Testis (tissue), 2 donors: ENCODE measurements around the gene PPM1E.

Experiments
- CTCF ChIP-seq, 3 experiments: fragments of 450-650 bp in 2 of 3; fragments of 200-600 bp in 1 of 3; sonication (generic) in 1 of 3; IDR thresholded peaks; one replicate each; pipeline ENCODE4 v1.5.1; 2016 to 2019; ENCODE audit warnings: antibody characterized with exemption in 3 of 3, mild to moderate bottlenecking in 2 of 3, moderate library complexity in 1 of 3
- POLR2A ChIP-seq: fragments of 450-650 bp; IDR thresholded peaks from one replicate; pipeline ENCODE4 v1.6.1; 2017; ENCODE audit warnings: antibody characterized with exemption, mild to moderate bottlenecking, moderate library complexity

GRCh38 chr17:58996968-58997367, 241.3 kb downstream of the PPM1E start:
- TF ChIP-seq CTCF (IDR thresholded peaks at IDR 0.05) (no peak), POLR2A (no peak)
